Stimulated activated CD4-positive, alpha-beta T cell treated with anti-CD3 and anti-CD28 coated beads, Interleukin-4, amount 100 ng/mL, for 1 hour (primary cell): ENCODE measurements around the gene SIPA1L3.
"Not testable (repeated sequence)": the region's sequence is repeated elsewhere in the genome, so short reads cannot be mapped to it uniquely, and the experiment has no call there.

Source experiments
- DNase-seq: peaks from one replicate; pipeline ENCODE4 v3.0.0-alpha.2; 2020

Gene SIPA1L3

GRCh38 chr19:38223617-38224013, 316.6 kb downstream of the SIPA1L3 start:
- DNase-seq: no peak

GRCh38 chr19:38224014-38224862, 317.2 kb downstream of the SIPA1L3 start, which contains the start of gene DPF1:
TSS of gene DPF1 (minus strand) at chr19:38224222. CDS start at chr19:38224142, 80 bp downstream.
- peak; percentile 62 for DNase-seq

DNA sequence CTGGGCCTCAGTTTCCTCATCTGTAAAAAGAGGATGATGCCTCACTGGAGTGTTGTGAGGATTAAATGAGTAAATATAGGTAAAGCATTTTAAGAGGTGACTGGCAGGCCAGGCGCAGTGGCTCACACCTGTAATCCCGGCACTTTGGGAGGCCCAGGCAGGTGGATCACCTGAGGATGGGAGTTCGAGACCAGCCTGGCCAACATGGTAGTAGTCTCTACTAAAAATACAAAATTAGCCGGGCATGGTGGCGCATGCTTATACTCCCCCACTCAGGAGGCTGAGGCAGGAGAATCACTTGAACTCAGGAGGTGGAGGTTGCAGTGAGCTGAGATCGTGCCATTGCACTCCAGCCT, 317.8 kb downstream of the SIPA1L3 start:
- DNase-seq: not testable (repeated sequence)

DNA sequence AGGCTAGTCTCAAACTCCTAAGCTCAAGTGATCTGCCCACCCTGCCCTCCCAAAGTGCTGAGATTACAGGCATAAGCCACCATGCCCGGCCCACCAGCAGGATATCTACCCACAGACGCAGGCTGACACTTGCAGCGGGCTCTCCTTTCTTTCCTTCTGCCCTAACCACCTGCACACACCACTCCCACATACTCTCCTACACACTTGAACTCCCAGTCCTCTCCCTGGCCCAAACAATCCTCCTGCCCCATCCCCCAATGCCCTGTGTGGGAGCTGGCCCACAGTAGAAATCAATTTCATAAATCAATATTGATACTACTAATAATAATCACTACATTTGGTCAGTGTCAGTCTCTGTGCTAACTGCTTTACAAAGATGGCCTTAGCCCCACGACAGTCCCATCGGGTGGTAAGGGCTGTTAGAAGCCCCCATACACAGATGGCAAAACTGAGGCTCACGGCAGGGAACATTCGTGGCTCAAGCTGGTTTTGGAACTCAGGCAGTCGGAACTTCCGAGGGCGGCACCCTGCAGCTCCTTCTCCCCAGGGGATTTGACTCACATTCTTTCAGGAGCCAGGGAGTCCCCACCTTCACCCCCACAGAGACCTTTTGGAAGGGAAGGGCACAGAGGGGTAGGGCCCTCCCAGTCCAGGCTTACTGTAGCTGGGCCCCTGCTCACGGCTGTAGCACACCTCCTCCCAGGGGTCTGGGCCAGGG, 320.4 kb downstream of the SIPA1L3 start:
- no peak for DNase-seq

GRCh38 chr19:38228005-38228377, 321.0 kb downstream of the SIPA1L3 start:
- no peak for DNase-seq

DNA sequence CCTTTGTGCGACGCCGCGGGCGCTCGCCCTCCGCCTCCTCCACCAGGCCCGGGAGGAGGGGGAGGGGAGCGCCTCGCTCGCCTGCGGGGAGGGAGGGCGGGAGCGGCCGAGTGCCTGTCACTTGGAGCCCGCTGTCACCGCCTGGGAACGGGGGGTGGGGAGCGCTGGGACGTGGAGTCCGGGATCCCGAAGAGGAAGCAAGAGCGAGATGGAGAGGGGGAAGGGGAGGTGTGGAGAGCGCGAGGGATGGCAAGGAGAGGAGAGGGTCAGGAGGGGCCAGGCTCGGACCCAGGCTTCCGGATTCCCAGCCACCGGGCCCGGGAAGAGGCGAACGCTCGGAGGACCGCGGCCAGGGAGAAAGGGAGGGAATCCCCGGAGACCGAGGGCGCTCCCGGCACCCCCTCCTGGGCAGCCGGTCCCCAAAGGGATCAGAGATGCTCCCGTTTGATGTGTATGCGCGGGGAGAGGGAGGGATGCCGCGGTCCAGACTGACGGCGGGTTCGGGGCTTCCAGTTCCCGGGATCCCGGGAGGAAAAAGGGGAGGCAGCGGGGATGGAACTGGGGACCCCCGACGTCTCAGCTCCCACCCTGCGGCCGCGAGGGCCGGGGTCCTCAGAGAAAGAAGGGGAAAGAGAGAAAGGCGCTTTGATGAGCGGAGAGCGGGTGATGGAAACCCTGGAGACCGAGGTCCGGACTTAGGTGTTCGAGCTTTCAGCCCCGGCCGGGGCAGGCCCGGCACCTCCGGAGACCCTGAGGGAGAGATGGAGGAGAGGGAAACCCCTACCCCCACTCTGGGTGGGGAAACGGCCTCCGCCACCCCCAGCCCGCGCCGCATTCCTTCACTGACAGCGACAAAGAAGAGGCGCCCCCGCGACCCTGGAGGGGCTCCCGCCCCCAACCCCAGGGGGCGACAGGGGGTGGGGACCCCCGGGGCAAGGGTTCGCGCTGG, 321.8 kb downstream of the SIPA1L3 start:
- no peak for DNase-seq

DNA sequence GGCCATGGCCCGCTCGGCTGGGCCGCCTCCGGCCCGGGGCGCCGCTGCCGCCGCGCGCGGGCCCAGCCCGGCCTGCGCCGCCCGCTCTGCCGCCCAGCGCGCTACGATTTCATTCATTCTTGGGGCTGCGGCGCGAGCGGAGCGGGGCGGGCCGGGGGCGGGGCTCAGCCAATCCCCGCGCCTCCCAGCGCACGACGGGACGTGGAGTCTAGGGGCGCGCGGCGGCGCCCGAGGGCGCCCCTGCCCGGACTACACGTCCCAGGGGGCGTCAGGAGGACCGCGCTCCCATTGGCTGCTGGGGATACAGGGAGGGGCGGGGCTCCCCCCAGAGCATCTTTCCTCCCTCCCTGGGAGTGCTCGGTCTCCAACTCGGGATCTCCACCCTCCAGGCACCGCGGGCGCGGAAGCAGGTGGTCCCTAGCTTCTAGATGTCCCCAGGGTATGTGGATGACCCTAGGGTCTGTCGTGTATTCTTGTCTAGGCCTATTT, 322.6 kb downstream of the SIPA1L3 start:
- DNase-seq: peak; percentile 71

DNA sequence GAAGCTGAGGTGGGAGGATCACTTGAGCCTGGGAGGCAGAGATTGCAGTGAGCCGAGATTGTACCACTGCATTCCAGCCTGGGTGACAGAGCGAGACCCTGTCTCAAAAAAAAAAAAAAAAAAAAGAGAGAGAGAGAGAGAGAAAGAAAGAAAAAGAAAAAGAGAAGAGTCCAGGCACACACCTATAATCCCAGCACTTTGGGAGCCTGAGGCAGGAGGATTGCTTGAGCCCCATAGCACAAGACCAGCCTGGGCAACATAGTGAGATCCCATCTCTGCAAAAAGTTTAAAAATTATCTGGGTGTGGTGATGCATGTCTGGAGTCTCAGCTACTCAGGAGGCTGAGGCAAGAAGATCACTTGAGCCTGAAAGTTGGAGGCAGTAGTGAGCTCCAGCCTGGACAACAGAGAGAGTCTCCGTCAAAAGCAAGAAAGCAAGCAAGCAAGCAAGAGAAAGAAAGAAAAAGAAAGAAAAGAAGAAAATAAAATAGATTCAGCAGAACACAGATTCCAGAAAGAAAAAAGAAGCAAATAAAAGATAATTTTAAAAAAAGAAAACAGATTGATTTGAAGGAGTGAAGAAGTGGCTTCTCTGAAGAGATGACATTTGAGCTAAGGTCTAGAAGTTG, 323.6 kb downstream of the SIPA1L3 start:
- not testable (repeated sequence) for DNase-seq

DNA sequence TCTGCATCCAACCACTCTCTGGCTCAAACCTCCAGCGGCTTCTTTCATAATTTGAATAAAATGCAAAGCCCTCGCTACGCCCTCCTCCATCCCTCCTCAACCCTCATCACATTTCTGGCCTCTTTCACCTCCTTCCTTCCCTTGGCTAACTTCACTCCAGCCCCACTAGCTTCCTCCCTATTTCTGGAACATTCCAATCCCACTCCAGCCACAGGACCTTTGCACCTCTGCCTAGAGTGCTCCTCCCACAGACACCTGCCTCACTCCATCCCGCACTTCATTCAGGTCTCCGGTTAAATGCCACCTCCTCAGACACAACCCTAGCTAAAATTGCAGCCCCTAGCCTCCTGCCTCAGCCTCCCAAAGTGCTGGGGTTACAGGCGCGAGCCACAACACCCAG, 324.9 kb downstream of the SIPA1L3 start:
- DNase-seq: no peak

DNA sequence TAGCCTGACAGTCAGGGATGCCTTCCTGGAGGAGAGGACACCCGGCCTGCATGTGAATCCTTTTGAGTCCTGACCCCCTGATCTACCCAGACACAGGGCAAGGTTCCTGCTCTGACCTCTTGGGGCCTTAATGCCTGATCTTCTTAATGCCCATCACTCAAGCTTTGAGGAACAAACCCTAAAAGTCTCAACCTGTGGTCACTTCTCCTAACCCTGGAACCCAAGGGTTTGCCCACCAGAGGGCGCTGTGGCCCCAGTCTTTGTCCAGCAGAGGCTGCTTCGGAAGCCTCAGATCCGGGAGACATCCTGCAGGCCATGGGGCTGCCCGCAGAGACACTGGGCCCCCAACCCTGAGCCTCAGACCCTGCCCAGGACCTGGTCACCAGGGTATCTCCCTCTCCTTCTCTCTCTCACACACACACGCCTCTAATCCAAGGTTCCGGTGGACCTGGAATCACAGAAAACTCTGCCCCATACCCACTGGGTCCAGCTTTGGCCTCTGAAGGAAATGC, 326.8 kb downstream of the SIPA1L3 start:
- DNase-seq: peak; percentile 79

GRCh38 chr19:38234615-38235014, 327.6 kb downstream of the SIPA1L3 start:
- no peak for DNase-seq

DNA sequence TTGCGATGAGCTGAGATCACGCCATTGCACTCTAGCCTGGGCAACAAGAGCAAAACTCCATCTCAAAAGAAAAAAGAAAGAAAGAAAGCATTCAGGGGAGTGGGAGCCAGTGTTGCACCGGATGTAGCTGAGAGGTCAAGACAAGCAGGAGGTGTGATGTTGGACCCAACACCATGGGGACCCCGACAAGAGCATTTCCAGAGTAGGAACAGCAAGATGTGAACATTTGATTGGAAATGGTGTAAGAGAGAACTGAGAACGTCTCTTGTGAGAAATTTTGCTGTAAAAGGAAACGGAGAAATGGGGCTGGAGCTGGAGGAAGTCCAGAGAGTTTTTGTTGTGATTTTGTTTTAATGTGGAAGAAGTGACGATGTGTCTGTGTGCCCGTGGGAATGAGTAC, 332.8 kb downstream of the SIPA1L3 start:
- no peak for DNase-seq

DNA sequence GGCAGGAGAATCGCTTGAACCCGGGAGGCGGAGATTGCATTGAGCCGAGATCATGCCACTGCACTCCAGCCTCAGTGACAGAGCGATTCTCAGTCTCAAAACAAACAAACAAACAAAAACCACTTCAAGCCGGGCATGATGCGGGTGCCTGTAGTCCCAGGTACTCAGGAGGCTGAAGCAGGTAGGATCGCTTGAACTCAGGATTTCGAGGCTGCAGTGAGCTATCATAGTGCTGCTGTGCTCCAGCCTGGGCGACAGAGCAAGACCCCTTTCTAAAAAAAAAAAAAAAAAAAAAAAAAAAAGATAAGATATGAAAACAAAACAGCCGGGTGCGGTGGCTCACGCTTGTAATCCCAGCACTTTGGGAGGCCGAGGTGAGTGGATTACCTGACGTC, 336.3 kb downstream of the SIPA1L3 start:
- no peak for DNase-seq

DNA sequence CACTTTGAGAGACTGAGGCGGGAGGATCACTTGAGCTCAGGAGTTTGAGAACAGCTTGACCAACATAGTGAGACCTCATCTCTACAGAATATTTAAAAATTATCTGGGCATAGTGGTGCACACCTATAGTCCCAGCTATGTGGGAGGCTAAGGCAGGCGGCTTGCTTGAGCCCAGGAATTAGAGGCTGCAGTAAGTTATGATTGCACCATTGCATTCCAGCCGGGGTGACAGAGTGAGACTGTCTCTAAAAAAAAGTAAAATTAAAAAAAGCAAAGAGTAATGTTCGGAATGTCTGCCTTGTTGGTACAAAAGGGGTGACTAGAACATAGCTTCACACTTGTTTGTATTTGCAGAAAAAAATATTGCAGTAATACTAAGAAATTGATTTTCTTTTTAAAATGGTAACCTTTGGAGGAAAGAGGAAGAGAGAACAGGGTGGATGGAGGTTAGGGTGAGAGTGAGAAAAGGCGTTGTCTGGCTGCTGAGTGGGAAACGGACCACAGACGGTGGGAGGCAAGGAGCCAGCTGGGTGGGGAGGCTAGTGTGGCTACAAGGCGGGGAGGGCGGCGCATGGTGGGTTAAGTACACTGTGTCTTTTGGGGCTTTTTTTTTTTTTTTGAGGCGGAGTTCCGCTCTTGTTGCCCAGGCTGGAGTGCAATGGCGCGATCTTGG, 339.0 kb downstream of the SIPA1L3 start:
- DNase-seq: no peak

GRCh38 chr19:38247126-38247525, 340.1 kb downstream of the SIPA1L3 start:
- DNase-seq: no peak

GRCh38 chr19:38247734-38248268, 340.8 kb downstream of the SIPA1L3 start:
- DNase-seq: no peak

GRCh38 chr19:38248421-38248820, 341.4 kb downstream of the SIPA1L3 start:
- DNase-seq: no peak

DNA sequence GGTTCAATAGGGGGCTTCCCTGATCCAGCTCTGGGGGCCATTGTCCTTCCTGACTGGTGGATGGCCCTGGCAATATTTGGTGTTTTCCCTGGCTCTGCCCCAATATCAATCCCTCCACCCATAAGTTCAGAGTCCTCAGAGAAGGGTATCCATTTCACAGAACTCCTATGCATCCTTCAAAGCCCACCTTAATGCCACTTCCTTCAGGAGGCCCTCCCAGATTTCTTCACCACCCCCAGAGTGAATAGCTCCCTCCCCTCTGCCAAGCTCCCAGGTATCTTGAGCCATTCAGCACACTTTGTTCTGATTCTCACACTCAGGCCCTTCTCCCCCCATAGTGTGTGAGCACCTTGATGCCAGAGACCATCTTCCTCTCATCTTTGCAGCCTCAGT, 343.4 kb downstream of the SIPA1L3 start:
- DNase-seq: no peak

DNA sequence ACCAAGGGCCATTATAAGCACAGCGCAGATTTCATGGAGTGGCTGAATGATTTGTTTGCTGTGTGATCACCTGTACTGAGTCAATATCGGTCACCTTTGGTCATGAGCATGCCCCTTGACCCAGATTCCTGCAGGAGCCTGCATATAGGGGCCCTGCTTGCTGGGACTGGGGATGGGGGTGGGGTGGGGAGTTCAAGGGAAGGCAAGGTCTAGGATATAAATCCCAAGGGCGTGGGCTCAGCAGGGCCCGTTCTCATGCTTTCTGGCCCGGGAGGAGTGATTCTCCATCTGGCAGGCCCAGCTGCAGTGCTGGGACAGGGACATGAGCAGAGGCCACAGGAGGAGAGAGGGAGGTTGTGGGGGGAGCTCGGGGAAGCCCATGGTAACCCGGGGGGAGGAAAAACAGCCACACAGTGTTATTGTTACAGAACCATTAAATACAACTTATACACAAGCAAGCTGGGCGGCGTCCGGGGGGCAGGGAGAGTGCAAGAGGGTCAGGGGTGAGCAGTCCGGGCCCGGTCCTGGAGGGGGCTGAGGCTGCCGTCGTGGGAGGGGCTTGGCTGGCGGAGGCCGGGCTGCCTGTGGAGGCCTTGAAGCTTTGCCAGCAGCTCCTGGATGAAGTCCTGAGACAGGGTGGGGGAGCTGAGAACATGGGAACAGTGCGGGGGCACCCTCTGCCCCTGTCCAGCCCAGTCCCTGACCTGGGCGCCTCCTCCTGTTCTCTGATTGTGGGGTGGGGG, 344.0 kb downstream of the SIPA1L3 start:
- no peak for DNase-seq

DNA sequence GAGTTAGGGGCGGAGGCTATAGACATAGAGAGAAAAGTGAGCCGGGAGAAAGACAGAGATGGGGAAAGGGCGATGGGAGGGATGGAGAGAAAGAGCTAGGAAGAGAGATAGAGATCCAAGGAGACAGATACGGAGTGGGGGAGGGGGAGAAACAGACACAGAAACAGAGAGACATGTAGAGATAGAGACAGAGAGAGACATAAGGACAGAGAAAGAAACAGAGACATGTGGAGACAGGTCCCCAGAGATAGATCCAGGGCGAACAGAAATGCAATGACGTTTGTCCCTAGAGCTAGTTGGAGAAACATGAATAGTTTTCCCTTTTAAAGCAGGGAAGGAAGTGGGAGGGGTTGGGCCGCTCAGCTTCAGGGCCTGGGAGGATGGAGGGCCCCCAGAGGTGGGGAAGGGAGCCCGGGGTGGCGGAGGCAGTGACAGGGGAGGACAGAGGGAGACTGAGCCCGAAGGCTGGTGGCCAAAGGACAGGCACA, 344.6 kb downstream of the SIPA1L3 start:
- no peak for DNase-seq
